ENCODE results near the gene FHOD1.
A peak's percentile ranks its signal among the peaks of the same experiment; 100 is the strongest.

Gene FHOD1

DNA sequence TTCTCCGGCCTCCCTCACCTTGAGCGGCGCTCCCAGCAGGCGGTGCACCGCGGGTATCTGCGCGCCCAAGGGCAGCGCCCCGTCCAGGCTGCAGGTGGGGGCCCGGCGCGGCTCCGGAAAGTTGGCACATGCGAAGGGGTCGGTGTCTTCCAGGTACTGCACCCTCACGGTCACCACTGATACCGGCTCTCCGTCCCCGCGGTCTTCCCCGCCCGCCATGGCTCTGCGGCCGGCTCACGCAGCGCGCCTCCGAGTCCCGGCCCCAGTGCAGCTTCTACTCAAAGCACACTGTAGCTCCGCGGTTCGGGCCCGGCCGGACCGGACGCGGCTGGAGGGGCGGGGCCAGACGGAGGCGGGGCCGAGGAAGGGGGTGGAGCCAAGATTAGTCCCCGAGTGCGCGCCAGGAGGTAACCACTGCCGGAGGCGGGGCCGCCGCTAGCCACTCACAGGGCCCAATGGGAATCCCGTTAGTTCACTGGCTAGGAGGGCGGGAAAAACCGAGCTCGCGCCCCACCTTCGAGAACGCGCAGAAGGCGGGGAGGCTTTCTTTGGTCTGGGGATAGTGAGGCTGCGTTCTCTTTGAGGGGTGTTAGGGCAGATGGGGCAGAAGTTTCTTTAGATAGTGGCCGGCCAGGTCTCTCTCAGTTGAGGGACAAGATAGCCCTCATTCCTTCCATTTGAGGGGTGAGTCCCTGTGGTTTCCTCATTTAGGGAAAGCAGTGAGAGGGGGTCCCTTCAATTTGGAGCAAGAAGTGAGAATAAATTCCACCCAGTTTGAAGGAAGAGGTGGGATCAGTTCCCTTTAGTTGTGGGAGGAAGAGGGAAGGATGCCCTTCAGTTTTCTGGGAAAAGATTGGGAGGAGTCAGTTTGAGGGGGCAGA, at the start of gene FHOD1:
FHOD1 (minus strand) TSS at position 290 of the 881 bp plus-strand sequence; CDS start at position 219, 71 bp downstream.
- DNase-seq, result peak; percentile 99

DNA sequence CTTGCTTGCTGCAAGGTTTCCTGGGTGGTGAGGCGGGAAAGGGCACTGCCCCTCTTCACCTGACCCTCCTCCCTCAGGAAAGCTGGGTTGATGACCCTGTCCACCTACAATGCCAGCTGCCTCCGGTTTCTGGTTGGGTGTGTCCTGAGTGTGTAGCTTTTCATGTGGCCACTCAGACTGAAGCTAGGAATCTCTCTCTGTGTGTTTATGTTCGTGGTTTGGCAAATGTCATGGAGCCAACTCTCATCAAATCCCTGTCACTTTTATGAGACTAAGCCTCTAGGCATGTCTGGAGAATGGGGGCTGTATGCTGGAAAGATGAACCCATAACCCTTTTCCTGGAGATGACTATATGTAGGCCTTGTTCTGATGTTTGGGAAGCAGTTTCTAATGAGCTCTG, 49.1 kb upstream of the FHOD1 start:
- DNase-seq, result no peak

DNA sequence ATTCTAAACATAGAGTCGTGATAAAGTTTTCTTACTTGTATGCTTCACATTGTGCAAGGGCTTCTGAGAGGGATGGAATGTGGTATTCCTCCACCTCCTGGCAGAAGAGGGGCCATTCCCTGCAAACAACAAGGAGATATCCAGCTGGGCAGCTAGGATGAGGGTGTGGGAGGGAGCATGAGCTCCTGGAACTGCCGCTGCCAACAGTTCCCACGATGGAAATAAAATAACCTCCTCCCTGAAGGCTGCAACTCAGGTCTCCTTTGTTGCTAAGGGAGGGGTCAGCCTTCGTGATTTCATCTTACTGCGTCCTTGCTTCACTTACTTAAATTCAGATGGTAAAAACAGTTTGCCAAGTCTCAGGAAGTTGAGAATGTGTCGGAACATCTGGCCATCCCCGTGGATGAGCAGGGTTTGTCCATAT, 47.7 kb upstream of the FHOD1 start:
- no peak for DNase-seq

DNA sequence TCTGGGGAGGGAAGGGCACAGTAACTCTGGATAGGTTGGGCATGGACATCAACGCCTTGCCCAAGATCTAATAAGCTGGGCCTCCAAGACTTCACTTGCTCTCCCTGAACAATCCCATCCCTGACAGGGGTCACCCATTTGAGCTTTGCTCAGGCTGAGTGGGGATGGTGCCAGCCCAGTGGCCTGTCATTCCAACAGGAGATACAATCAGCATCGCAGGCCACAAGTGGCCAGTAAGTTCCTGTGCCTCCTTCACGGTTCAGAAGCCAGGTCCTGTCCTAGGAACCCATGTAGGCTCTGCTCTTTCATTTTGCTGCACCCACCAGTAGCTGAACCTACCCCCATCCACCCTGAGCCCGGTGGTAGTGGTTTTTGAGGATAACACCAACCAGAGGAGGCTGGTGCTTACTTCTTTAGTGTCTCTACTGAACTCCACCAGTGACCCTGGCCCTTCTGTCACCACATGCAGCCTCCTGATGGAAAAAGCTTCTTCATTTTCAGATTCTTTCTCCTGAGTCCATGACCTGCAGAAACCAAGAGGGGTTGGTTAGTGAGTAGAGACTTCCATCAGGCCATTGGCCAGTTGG, 47.0 kb upstream of the FHOD1 start:
- no peak for DNase-seq

DNA sequence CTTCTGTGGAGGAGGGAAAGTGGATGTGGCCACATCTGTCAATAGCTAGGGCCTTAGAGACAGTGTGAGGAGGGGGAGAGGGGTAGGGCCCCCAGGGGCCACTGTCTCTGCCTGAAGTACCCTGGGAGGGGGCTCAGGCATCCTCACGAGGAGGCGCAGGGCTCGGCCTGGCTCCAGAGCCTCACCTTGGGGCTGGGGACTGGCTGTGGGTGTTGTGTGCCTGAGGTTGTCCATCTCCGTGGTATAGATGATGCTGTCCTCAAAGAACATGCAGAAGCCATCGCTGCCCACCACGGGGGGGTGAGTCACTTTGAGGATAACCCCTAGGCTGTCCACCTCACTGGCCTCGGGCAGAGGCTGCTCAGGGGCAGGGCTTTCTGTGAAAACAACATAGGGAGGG, 44.2 kb upstream of the FHOD1 start:
- DNase-seq, result no peak

DNA sequence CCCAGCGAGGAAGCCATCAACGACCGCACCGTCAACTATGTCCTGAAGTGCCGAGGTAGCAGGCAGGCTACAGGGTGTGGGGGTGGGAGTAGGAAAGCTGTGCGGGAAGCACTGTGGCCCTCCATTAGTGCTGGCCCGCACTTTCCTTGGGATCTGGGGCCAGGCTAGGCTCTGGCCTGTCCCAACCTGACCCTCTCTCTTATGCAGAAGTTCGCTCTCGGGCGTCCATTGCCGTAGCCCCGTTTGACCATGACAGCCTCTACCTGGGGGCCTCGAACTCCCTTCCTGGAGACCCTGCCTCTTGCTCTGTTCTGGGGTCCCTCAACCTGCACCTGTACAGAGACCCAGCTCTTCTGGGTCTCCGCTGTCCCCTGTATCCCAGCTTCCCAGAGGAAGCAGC, 40.7 kb upstream of the FHOD1 start:
- DNase-seq, result no peak

DNA sequence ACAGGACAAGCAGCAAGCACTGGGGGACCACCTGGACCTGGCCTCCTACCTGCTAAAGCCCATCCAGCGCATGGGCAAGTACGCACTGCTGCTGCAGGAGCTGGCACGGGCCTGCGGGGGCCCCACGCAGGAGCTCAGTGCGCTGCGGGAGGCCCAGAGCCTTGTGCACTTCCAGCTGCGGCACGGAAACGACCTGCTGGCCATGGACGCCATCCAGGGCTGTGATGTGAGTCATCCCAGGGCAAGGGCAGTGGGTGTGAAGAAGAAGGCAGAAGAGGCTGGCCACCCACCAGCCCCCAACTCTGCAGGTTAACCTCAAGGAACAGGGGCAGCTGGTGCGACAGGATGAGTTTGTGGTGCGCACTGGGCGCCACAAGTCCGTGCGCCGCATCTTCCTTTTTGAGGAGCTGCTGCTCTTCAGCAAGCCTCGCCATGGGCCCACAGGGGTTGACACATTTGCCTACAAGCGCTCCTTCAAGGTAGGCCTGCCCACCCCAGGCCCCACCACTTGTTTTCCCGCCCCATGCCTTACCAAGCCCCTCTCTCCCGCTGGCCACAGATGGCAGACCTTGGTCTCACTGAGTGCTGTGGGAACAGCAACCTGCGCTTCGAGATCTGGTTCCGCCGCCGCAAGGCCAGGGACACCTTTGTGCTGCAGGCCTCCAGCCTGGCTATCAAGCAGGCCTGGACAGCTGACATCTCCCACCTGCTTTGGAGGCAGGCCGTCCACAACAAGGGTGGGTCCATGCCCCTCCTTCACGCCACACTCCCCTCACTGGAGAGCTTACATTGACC, 39.4 kb upstream of the FHOD1 start:
- DNase-seq, result no peak

DNA sequence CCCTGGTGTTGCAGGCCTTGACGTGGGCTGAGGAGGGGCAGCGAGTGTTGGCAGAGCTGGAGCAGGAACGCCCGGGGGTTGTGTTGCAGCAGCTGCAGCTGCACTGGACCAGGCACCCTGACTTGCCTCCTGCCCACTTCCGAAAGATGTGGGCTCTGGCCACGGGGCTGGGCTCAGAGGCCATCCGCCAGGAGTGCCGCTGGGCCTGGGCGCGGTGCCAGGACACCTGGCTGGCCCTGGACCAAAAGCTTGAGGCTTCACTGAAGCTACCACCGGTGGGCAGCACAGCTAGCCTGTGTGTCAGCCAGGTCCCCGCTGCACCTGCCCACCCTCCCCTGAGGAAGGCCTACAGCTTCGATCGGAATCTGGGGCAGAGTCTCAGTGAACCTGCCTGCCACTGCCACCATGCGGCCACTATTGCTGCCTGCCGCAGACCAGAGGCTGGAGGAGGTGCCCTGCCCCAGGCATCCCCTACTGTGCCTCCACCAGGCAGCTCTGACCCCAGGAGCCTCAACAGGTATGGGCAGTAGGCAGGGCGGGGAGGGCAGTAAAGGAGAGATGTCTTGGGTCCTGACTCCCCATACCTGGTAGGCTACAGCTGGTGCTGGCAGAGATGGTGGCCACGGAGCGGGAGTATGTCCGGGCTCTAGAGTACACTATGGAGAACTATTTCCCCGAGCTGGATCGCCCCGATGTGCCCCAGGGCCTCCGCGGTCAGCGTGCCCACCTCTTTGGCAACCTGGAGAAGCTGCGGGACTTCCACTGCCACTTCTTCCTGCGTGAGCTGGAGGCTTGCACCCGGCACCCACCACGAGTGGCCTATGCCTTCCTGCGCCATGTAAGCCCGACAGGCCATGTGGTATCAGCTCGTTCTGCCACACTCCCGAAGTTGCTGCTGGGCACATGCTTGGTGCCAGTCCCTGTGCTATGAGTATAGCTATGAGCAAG, 37.7 kb upstream of the FHOD1 start:
- no peak for DNase-seq

DNA sequence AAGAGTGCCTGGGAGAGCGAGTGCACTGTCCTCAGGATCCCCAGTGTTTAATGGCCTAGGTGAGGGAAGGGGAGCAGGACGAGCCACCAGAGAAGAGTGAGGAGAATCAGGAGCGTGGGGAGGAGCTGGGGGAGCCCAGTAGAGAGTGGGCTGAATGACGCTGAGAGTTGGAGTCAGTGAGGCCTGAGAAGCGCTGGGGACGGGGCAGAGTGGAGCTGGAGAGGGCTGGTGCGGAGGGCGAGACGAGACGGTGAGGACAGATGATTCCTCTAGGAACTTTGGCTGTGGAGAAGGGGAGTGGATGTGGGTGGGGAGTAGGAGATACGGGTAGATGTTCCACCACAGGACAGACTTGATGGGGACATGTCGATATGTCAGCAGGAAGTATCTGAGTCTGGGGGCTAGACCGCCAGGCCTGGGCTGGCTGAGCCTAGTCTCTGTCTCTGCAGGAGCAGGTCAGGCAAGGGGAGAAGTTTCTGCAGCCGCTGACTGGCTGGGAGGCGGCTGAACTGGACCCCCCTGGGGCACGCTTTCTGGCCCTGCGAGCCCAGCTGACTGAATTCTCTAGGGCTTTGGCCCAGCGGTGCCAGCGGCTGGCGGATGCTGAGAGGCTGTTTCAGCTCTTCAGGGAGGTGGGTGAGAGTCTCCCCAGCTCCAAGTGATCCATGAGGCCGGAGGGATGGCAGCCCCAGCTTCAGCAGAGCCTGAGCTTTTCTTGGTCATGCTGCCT, 36.7 kb upstream of the FHOD1 start:
- no peak for DNase-seq

DNA sequence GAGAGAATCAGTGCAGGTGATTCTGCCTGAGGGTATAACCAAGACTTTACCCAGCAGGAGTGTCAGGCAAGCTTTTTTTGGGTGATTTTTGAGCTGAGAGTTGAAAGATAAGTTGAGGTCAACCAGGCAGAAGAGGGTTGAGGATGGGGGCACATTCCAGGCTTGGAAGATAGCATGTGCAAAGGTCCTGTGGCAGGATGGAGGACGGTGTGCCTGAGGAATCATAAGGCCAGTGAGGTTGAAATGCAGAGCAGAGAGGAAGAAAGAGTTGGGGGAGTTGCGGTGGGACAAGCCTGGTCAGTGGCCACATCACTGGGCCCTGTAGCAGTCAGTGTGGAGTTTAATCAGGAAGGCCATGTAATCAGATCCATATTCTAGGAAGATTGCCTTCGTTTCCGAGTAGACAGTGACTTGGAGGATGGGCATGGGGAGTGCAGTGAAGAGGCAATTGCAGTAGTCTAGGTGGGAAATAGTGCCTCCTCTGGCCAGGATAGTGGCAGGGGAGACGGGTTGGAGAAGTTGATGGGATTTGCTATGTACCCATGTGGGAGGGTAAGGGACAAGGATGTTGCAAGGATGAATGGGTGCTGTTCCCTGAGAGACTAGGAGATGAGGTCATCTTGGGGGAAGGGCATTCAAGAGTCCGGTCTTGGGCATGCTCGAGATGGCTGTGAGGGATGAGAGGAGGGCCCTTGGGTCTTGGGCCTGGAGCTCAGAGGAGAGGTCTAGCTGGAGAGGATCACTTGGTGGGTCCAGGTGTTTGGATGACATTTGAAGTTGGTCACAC, 36.0 kb upstream of the FHOD1 start:
- DNase-seq, result no peak

DNA sequence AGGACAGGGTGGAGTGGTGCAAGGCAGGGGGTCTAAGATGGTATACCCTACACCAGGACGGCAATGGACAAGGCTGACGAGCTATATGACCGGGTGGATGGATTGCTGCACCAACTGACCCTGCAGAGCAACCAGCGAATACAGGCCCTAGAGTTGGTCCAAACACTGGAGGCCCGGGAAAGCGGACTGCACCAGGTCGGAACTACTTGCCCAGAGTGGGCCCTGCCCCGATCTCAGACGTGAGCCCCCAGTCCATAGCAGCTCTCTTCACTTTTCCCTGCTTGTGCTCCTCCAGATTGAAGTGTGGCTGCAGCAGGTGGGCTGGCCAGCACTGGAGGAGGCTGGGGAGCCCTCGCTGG, 35.1 kb upstream of the FHOD1 start:
- no peak for DNase-seq

DNA sequence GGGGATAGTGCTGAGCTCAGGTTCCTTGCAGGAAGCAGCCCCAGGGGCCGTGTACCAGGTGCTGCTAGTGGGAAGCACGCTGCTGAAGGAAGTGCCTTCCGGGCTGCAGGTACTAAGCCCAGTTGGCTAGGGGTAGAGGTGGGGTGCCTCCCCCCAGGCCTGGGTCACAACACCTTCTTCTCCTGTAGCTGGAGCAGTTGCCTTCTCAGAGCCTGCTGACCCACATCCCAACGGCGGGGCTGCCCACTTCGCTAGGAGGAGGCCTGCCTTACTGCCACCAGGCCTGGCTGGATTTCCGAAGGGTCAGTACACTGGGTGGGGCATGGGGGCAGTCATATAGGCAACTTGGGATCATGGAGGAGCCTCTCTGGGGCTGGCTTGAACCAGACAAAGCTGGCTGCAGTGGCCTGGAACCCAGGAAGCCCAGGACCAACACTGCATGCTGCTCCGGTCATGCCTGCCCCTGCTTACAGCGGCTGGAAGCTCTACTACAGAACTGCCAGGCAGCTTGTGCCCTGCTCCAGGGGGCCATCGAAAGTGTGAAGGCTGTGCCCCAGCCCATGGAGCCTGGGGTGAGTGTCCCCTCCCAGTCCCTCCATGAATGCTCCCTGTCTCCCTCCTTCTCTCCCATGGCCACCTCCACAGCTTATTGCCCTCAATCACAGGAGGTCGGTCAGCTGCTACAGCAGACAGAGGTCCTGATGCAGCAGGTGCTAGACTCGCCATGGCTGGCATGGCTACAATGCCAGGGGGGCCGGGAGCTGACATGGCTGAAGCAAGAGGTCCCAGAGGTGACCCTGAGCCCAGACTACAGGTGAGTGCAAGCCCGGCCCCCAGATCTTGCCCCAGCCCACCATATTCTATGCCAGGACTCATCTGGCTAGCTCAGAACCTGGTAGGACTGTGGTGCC, 34.5 kb upstream of the FHOD1 start:
- DNase-seq, result no peak

DNA sequence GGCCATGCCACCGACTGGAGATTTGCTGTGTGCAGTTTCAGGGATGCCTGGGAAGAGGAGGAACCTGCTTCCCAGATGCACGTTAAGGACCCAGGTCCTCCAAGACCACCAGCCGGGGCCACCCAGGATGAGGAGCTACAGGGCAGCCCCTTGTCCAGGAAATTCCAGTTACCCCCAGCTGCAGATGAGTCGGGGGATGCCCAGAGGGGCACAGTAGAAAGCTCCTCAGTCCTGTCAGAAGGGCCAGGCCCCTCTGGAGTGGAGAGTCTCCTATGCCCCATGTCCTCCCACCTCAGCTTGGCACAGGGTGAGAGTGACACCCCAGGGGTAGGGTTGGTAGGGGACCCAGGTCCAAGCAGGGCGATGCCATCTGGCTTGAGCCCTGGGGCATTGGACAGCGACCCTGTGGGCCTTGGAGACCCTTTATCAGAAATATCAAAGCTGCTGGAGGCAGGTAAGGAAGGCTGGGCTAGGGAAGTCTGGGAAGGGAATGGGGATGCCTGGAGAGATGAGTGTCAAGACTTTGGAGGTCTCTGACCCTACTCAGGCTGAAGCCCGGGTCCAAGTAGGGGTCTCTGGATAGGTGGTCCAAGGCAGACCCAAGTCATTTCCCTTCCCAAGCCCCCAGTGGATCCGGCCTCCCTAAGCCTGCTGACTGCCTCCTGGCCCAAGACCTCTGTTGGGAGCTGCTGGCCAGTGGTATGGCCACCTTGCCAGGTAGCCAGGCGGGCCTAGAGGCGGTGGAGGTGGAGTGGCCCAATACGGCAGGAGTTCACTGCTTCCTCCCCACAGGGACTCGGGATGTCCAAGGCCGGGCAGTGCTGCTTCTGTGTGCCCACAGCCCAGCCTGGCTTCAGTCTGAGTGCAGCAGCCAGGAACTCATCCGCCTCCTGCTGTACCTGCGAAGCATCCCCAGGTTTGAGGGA, 33.1 kb upstream of the FHOD1 start:
- DNase-seq, result no peak

DNA sequence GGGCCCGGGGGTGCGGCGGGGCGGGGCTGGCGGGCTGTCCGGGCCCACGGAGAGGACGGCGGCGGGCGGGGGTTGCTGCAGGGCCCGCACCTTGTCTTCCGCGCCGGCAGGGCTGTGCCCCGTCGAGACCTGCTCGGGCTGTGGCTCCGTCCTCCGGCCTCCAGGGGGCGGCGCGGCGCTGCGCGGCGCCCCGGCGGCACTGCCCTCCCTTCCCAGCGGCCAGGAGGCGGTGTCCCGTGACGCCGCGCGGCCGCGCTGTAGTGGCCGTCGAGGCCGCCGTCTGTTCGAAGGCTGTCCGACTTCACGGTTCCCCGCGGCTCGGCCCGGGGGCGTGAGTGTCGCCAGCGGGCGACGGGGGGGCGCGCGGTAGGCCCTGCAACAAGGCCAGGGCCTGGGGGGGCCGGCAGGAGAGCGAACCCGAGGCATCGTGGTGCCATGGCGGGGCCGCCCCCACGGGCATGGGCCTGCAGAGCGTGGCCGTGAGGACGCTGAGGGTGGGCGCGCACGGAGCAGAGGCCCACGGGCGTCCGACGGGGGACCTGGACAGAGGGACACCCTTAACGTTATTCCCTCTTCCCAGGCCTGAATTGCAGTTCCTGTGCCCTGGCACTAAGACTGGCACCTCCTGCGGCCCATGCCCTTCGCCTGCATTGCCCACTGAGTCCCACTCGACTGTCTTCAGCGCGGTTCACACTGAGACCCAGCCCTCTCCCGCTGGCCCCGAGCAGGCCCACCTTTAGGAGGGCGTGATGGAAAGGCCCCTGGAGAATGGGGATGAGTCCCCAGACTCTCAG, 32.2 kb upstream of the FHOD1 start, which contains the start of gene PLEKHG4:
PLEKHG4 (plus strand) TSS at position 237 of the 794 bp plus-strand sequence; CDS start at position 750, 513 bp downstream.
- DNase-seq, result peak; percentile 93

DNA sequence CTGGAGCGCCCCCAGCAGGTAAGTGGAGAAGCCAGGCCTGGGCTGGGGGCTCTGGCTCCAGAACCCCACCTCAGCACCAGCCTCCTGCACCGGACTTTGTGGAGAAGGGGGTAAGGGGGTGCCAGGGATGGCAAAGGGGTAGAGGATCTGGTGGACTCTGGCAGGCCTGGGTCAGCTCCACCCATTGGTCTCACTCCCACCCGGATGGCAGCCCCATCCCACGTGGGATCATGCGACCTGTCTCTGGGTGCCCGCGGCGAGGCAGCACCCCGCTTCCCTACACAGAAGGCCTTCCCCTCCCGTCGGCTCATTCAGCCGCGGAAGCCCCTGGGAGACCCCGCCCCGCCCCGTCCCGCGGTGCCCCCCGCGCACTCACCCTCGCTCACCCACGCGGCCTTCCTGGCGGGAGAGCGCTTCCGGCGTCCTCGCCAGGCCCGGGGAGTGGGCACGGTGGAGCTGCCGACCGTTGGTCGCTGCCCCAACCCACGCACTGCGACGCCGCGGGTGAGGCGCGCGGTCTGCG, 31.6 kb upstream of the FHOD1 start:
- no peak for DNase-seq

DNA sequence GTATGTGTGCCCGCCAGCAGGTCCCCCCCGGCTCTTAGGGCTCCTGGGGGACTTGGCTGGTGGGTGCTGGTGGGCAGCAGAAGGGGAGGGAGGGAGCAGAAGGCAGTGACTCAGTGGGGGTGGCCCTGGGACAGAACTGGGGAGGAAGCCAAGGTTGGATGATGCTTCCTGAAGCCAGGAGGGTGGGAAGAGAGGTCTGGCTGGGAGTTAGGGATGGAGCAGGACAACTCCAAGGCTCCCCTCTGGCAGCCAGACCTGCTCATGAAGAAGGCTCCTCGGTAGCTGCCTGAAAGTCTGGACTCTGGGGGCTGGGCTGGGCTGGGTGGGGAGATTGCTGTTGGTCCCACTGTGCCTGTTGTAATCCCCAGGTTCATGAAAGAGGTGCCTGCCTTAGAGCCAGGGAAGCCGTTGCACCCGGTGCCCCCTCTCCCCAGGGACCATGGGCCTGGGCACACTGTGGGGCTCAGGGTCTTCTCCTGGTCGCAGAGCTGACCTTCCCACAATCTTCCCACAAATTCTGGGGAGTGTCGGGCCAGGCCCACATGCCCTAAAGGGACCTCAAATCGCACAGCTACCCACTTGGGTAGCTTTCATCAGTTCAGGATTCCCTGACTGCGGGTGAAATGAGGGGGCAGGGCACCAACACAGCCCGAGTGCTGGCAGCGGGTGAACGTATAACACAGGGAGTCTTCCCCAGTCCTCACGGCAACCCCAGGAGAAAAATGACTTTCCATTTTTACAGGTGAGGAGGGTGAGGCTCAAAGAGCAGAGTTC, 30.9 kb upstream of the FHOD1 start:
- DNase-seq, result no peak
